ENCODE data around the gene NAA35. TPM values are rescaled to one million over a fixed set of nuclear protein-coding genes. Genes with fewer than 3 reads are reported as not detected.
A peak's percentile ranks its signal among the peaks of the same experiment; 100 is the strongest.

NAA35 gene
- 1 to 10 TPM; 4.0 to 9.5 TPM for polyA plus RNA-seq

- no peaks in the 10 kb centered on the region for H3K36me3 ChIP-seq (ENCODE audit: control insufficient read depth in 2 of 2, insufficient read depth in 2 of 2, low read length in 1 of 2)
- H3K4me3 ChIP-seq (ENCODE audit: low read depth in 1 of 2, low read length in 2 of 2) = peak within 1 kb of the TSS; percentile 89 to 95
- H3K27me3 ChIP-seq (ENCODE audit: control insufficient read depth in 1 of 2, insufficient read depth in 2 of 2, low read length in 2 of 2) = no peaks in the 10 kb centered on the region
- WGBS, 2 donors = 0% methylated on average over 76 to 93 of the region's 93 CpGs
- no peaks in the 10 kb centered on the region for H3K4me1 ChIP-seq (ENCODE audit: control insufficient read depth in 2 of 2, insufficient read depth in 2 of 2, low read length in 1 of 2)
- H3K27ac ChIP-seq (ENCODE audit: low read depth in 2 of 2, low read length in 1 of 2) = peak within 1 kb of the TSS; percentile 89 to 97
- no peaks in the 10 kb centered on the region for H3K9me3 ChIP-seq (ENCODE audit: control insufficient read depth in 2 of 2, insufficient read depth in 1 of 2, low read depth in 1 of 2, low read length in 1 of 2)
These were observed at the start of gene NAA35 for GRCh38 chr9:85940832-85941621. Gene NAA35 (plus strand): TSS chr9:85941146. CDS start chr9:85942160, 1,014 bp downstream.

- Histone ChIP-seq H3K27ac (ENCODE audit: low read depth in 2 of 2, low read length in 1 of 2) (no peak overlapping the region), H3K27me3 (ENCODE audit: control insufficient read depth in 1 of 2, insufficient read depth in 2 of 2, low read length in 2 of 2) (no peaks in the 10 kb centered on the region), H3K4me1 (ENCODE audit: control insufficient read depth in 2 of 2, insufficient read depth in 2 of 2, low read length in 1 of 2) (no peaks in the 10 kb centered on the region), H3K36me3 (ENCODE audit: control insufficient read depth in 2 of 2, insufficient read depth in 2 of 2, low read length in 1 of 2) (no peaks in the 10 kb centered on the region), H3K4me3 (ENCODE audit: low read depth in 1 of 2, low read length in 2 of 2) (no peak overlapping the region), H3K9me3 (ENCODE audit: control insufficient read depth in 2 of 2, insufficient read depth in 1 of 2, low read depth in 1 of 2, low read length in 1 of 2) (no peaks in the 10 kb centered on the region)
- WGBS, 2 donors = 83 to 91% methylated on average over 1 of the region's 1 CpG
These were observed 48.5 kb upstream of the NAA35 start for GRCh38 chr9:85892401-85892800.

DNA sequence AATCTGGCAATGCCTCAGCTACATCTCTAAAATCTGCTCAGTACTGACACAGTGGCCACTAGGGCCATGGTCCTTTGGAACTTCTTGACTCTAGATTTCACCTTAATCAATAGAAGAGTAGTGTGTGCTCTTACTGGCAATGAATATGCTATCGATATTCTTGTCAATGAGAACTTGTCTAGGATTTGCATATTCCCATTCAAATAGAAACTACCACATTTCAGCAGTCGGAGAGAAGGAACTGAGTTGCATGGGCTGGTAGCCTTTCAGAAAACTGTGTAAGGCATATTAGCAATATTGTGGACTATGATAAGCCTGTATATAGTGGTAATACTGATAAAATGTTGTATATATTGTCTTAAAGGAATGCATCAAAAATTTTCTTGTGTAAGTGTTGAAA lies 45.3 kb upstream of the NAA35 start:
- no peaks in the 10 kb centered on the region for H3K4me1 ChIP-seq (ENCODE audit: control insufficient read depth in 2 of 2, insufficient read depth in 2 of 2, low read length in 1 of 2)
- H3K36me3 ChIP-seq (ENCODE audit: control insufficient read depth in 2 of 2, insufficient read depth in 2 of 2, low read length in 1 of 2) = no peaks in the 10 kb centered on the region
- no peaks in the 10 kb centered on the region for H3K27me3 ChIP-seq (ENCODE audit: control insufficient read depth in 1 of 2, insufficient read depth in 2 of 2, low read length in 2 of 2)
- 88 to 91% methylated on average over 2 of the region's 2 CpGs for WGBS, 2 donors
- H3K27ac ChIP-seq (ENCODE audit: low read depth in 2 of 2, low read length in 1 of 2) = no peak overlapping the region
- H3K9me3 ChIP-seq (ENCODE audit: control insufficient read depth in 2 of 2, insufficient read depth in 1 of 2, low read depth in 1 of 2, low read length in 1 of 2) = no peaks in the 10 kb centered on the region
- H3K4me3 ChIP-seq (ENCODE audit: low read depth in 1 of 2, low read length in 2 of 2) = no peak overlapping the region

- WGBS, 2 donors = 79 to 86% methylated on average over 4 of the region's 4 CpGs
- H3K4me3 ChIP-seq (ENCODE audit: low read depth in 1 of 2, low read length in 2 of 2) = no peak overlapping the region
- H3K36me3 ChIP-seq (ENCODE audit: control insufficient read depth in 2 of 2, insufficient read depth in 2 of 2, low read length in 1 of 2) = no peaks in the 10 kb centered on the region
- H3K27ac ChIP-seq (ENCODE audit: low read depth in 2 of 2, low read length in 1 of 2) = no peak overlapping the region
- no peaks in the 10 kb centered on the region for H3K4me1 ChIP-seq (ENCODE audit: control insufficient read depth in 2 of 2, insufficient read depth in 2 of 2, low read length in 1 of 2)
- no peaks in the 10 kb centered on the region for H3K9me3 ChIP-seq (ENCODE audit: control insufficient read depth in 2 of 2, insufficient read depth in 1 of 2, low read depth in 1 of 2, low read length in 1 of 2)
- no peaks in the 10 kb centered on the region for H3K27me3 ChIP-seq (ENCODE audit: control insufficient read depth in 1 of 2, insufficient read depth in 2 of 2, low read length in 2 of 2)
These were observed 43.1 kb upstream of the NAA35 start for GRCh38 chr9:85897848-85898247.

DNA sequence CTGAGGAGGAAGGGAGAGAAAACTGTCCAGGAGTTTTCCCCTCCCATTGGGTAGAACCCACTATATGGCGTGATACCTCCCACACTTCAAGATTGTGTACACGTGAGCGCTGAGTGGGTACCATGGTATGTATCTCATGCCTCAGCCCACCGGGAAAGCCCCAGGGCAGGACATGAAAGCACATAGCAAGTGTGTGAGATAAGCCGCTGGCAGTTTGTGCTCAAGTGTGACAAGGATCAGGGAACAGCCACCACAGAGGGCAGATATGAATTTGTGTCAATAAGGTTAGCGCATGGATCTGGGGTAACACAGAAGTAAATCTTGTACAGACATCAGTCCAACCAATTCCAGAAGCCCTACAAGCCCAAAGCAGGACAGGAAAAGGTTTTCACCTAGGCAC lies 42.6 kb upstream of the NAA35 start:
- Histone ChIP-seq H3K27me3 (ENCODE audit: control insufficient read depth in 1 of 2, insufficient read depth in 2 of 2, low read length in 2 of 2) (no peaks in the 10 kb centered on the region), H3K36me3 (ENCODE audit: control insufficient read depth in 2 of 2, insufficient read depth in 2 of 2, low read length in 1 of 2) (no peaks in the 10 kb centered on the region), H3K27ac (ENCODE audit: low read depth in 2 of 2, low read length in 1 of 2) (no peak overlapping the region), H3K4me3 (ENCODE audit: low read depth in 1 of 2, low read length in 2 of 2) (no peak overlapping the region), H3K4me1 (ENCODE audit: control insufficient read depth in 2 of 2, insufficient read depth in 2 of 2, low read length in 1 of 2) (no peaks in the 10 kb centered on the region), H3K9me3 (ENCODE audit: control insufficient read depth in 2 of 2, insufficient read depth in 1 of 2, low read depth in 1 of 2, low read length in 1 of 2) (no peaks in the 10 kb centered on the region)
- WGBS, 2 donors = 75 to 85% methylated on average over 6 of the region's 6 CpGs

- Histone ChIP-seq H3K4me1 (ENCODE audit: control insufficient read depth in 2 of 2, insufficient read depth in 2 of 2, low read length in 1 of 2) (no peaks in the 10 kb centered on the region), H3K36me3 (ENCODE audit: control insufficient read depth in 2 of 2, insufficient read depth in 2 of 2, low read length in 1 of 2) (no peaks in the 10 kb centered on the region), H3K27ac (ENCODE audit: low read depth in 2 of 2, low read length in 1 of 2) (no peak overlapping the region), H3K27me3 (ENCODE audit: control insufficient read depth in 1 of 2, insufficient read depth in 2 of 2, low read length in 2 of 2) (no peaks in the 10 kb centered on the region), H3K4me3 (ENCODE audit: low read depth in 1 of 2, low read length in 2 of 2) (no peak overlapping the region), H3K9me3 (ENCODE audit: control insufficient read depth in 2 of 2, insufficient read depth in 1 of 2, low read depth in 1 of 2, low read length in 1 of 2) (no peaks in the 10 kb centered on the region)
- WGBS, 2 donors = 95 to 97% methylated on average over 16 of the region's 16 CpGs
These were observed 41.6 kb upstream of the NAA35 start for GRCh38 chr9:85899388-85899787.

GRCh38 chr9:85900504-85901201 lies 40.3 kb upstream of the NAA35 start:
- no peak overlapping the region for H3K27ac ChIP-seq (ENCODE audit: low read depth in 2 of 2, low read length in 1 of 2)
- no peaks in the 10 kb centered on the region for H3K36me3 ChIP-seq (ENCODE audit: control insufficient read depth in 2 of 2, insufficient read depth in 2 of 2, low read length in 1 of 2)
- H3K27me3 ChIP-seq (ENCODE audit: control insufficient read depth in 1 of 2, insufficient read depth in 2 of 2, low read length in 2 of 2) = no peaks in the 10 kb centered on the region
- no peaks in the 10 kb centered on the region for H3K4me1 ChIP-seq (ENCODE audit: control insufficient read depth in 2 of 2, insufficient read depth in 2 of 2, low read length in 1 of 2)
- no peak overlapping the region for H3K4me3 ChIP-seq (ENCODE audit: low read depth in 1 of 2, low read length in 2 of 2)
- H3K9me3 ChIP-seq (ENCODE audit: control insufficient read depth in 2 of 2, insufficient read depth in 1 of 2, low read depth in 1 of 2, low read length in 1 of 2) = no peaks in the 10 kb centered on the region
- WGBS, 2 donors = 58 to 65% methylated on average over 9 of the region's 9 CpGs

- no peaks in the 10 kb centered on the region for H3K27me3 ChIP-seq (ENCODE audit: control insufficient read depth in 1 of 2, insufficient read depth in 2 of 2, low read length in 2 of 2)
- H3K9me3 ChIP-seq (ENCODE audit: control insufficient read depth in 2 of 2, insufficient read depth in 1 of 2, low read depth in 1 of 2, low read length in 1 of 2) = no peaks in the 10 kb centered on the region
- H3K27ac ChIP-seq (ENCODE audit: low read depth in 2 of 2, low read length in 1 of 2) = no peak overlapping the region
- H3K4me3 ChIP-seq (ENCODE audit: low read depth in 1 of 2, low read length in 2 of 2) = no peak overlapping the region
- no peaks in the 10 kb centered on the region for H3K4me1 ChIP-seq (ENCODE audit: control insufficient read depth in 2 of 2, insufficient read depth in 2 of 2, low read length in 1 of 2)
- 88 to 95% methylated on average over 2 of the region's 2 CpGs for WGBS, 2 donors
- no peaks in the 10 kb centered on the region for H3K36me3 ChIP-seq (ENCODE audit: control insufficient read depth in 2 of 2, insufficient read depth in 2 of 2, low read length in 1 of 2)
These were observed 36.0 kb upstream of the NAA35 start for GRCh38 chr9:85904975-85905374.

GRCh38 chr9:85905957-85906356 lies 35.0 kb upstream of the NAA35 start:
- Histone ChIP-seq H3K36me3 (ENCODE audit: control insufficient read depth in 2 of 2, insufficient read depth in 2 of 2, low read length in 1 of 2) (no peaks in the 10 kb centered on the region), H3K4me3 (ENCODE audit: low read depth in 1 of 2, low read length in 2 of 2) (no peak overlapping the region), H3K9me3 (ENCODE audit: control insufficient read depth in 2 of 2, insufficient read depth in 1 of 2, low read depth in 1 of 2, low read length in 1 of 2) (no peaks in the 10 kb centered on the region), H3K27me3 (ENCODE audit: control insufficient read depth in 1 of 2, insufficient read depth in 2 of 2, low read length in 2 of 2) (no peaks in the 10 kb centered on the region), H3K27ac (ENCODE audit: low read depth in 2 of 2, low read length in 1 of 2) (no peak overlapping the region), H3K4me1 (ENCODE audit: control insufficient read depth in 2 of 2, insufficient read depth in 2 of 2, low read length in 1 of 2) (no peaks in the 10 kb centered on the region)
- WGBS, 2 donors = 58 to 70% methylated on average over 1 of the region's 1 CpG

DNA sequence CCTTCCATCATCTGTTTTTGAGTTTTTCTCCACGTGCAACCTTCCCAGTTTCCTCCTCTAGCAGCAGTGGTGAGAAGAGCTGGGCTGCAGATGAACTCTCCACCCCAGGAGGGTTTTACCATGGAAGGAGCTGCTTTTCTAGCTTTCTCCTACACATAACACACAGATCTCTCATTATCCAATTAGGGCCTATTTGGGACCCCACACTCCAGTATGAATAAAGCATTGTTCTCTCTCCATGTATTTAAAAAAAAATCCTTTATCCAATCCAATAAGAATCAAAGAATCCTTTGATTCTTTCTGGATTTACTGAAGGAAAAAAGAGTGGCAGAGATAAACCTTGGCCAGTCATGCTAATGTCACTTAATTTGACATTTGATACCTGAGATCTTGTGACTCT lies 31.6 kb upstream of the NAA35 start:
- Histone ChIP-seq H3K36me3 (ENCODE audit: control insufficient read depth in 2 of 2, insufficient read depth in 2 of 2, low read length in 1 of 2) (no peaks in the 10 kb centered on the region), H3K27ac (ENCODE audit: low read depth in 2 of 2, low read length in 1 of 2) (no peak overlapping the region), H3K4me1 (ENCODE audit: control insufficient read depth in 2 of 2, insufficient read depth in 2 of 2, low read length in 1 of 2) (no peaks in the 10 kb centered on the region), H3K4me3 (ENCODE audit: low read depth in 1 of 2, low read length in 2 of 2) (no peak overlapping the region), H3K9me3 (ENCODE audit: control insufficient read depth in 2 of 2, insufficient read depth in 1 of 2, low read depth in 1 of 2, low read length in 1 of 2) (no peaks in the 10 kb centered on the region), H3K27me3 (ENCODE audit: control insufficient read depth in 1 of 2, insufficient read depth in 2 of 2, low read length in 2 of 2) (no peaks in the 10 kb centered on the region)
- 55 to 63% methylated on average over 1 of the region's 1 CpG for WGBS, 2 donors

All from esophagus (tissue), 2 donors.